Lower leg skin (tissue), 3 donors: ENCODE results near the gene CASP2.

Experiments
- POLR2A ChIP-seq, 2 donors: fragments of 450-650 bp; IDR thresholded peaks; one replicate each; pipeline ENCODE4 v1.6.1; 2016 to 2017; ENCODE audit warnings: antibody characterized with exemption in 2 of 2, mild to moderate bottlenecking in 1 of 2, moderate library complexity in 1 of 2
- TF ChIP-seq, protein P1 (sequence below), 3 donors: fragments of 450-650 bp; IDR thresholded peaks; one replicate each; pipeline ENCODE4 v1.5.1; 2016; ENCODE audit warnings: antibody characterized with exemption in 3 of 3, mild to moderate bottlenecking in 3 of 3, moderate library complexity in 2 of 3

DNA sequence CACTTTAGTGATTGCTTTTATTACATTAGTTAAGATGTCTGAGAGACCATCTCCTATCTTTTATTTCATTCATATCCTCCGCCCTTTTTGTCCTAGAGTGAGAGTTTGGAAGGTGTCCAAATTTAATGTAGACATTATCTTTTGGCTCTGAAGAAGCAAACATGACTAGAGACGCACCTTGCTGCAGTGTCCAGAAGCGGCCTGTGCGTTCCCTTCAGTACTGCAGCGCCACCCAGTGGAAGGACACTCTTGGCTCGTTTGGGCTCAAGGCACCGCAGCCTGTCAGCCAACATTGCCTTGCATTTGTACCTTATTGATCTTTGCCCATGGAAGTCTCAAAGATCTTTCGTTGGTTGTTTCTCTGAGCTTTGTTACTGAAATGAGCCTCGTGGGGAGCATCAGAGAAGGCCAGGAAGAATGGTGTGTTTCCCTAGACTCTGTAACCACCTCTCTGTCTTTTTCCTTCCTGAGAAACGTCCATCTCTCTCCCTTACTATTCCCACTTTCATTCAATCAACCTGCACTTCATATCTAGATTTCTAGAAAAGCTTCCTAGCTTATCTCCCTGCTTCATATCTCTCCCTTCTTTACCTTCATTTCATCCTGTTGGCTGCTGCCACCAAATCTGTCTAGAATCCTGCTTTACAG lies 17.4 kb downstream of the CASP2 start:
- TF ChIP-seq, protein P1, sequence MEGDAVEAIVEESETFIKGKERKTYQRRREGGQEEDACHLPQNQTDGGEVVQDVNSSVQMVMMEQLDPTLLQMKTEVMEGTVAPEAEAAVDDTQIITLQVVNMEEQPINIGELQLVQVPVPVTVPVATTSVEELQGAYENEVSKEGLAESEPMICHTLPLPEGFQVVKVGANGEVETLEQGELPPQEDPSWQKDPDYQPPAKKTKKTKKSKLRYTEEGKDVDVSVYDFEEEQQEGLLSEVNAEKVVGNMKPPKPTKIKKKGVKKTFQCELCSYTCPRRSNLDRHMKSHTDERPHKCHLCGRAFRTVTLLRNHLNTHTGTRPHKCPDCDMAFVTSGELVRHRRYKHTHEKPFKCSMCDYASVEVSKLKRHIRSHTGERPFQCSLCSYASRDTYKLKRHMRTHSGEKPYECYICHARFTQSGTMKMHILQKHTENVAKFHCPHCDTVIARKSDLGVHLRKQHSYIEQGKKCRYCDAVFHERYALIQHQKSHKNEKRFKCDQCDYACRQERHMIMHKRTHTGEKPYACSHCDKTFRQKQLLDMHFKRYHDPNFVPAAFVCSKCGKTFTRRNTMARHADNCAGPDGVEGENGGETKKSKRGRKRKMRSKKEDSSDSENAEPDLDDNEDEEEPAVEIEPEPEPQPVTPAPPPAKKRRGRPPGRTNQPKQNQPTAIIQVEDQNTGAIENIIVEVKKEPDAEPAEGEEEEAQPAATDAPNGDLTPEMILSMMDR (IDR thresholded peaks at IDR 0.05) = no peak
- TF ChIP-seq POLR2A (IDR thresholded peaks at IDR 0.05) = no peak
